Dedifferentiated amniotic fluid mesenchymal stem cell (primary cell): ENCODE measurements around the gene AGO1.
"Not testable (repeated sequence)": the region's sequence is repeated elsewhere in the genome, so short reads cannot be mapped to it uniquely, and the experiment has no call there.

Source experiments
- DNase-seq: peaks from one replicate; pipeline ENCODE4 v3.0.0-alpha.2; 2016; ENCODE audit errors: extremely low spot score

AGO1 gene

DNA sequence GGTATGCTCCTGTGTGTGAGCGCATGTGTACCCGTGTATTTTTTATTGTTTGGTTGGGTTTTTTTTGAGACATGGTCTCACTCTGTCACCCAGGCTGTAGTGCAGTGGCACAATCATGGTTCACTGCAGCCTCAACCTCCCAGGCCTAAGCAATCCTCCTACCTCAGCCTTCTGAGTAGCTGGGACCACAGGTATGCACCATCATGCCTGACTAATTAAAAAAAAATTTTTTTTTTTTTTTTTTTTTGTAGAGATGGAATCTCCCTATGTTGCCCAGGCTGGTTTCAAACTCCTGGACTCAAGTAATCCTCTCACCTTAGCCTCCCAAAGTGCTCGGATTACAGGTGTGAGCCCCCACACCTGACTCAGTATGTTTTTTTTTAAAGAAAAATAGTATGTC is 89.6 kb downstream of the AGO1 start:
- DNase-seq: not testable (repeated sequence)

DNA sequence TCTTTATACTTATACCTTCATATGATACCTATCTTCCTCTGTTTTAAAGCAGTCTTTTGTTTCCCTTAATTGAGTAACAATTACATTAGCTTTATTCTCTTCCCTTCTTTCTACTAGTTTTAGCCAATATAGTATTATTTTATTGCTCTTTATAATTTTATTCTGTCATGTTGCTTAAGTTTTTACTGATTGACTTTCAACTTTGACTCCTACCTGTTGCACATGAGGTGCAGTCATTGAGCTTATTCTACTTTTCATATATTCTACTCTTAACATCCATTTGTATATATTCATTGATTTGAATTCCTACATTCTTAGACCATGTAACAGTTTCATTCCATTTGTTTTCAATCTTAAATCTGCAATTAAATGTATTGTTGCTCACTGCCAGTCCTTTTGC is 97.1 kb downstream of the AGO1 start:
- DNase-seq: no peak
